SK-N-SH (cell line): ENCODE measurements around the gene SYNPO2. TPM values are rescaled to one million over a fixed set of nuclear protein-coding genes. Genes with fewer than 3 reads are reported as not detected.
"Not testable (repeated sequence)": the region's sequence is repeated elsewhere in the genome, so short reads cannot be mapped to it uniquely, and the experiment has no call there.

ENCODE experiments used
- CTCF ChIA-PET: fragments of 300-600, 350-600 bp; formaldehyde crosslinking; extraction: SDS; loops from one replicate; lab custom pipeline; 2021; lab: Yijun Ruan, JAX
- POLR2A ChIA-PET: fragments of 350-600 bp; sonication (Branson Sonifier 250); formaldehyde crosslinking; extraction: SDS; loops from one replicate; lab custom pipeline; 2020; ENCODE audit warnings: antibody characterized with exemption, inconsistent platforms; lab: Yijun Ruan, JAX
- DNase-seq: peaks from one replicate; pipeline ENCODE4 v3.0.0; 2012
- H2AFZ ChIP-seq: fragments of 200-600 bp; sonication (generic); 2 replicates; pipeline ENCODE4 v1.8.1; 2016; ENCODE audit warnings: antibody characterized with exemption, mild to moderate bottlenecking, low read depth
- H3F3A ChIP-seq: fragments of 200-600 bp; sonication (generic); replicated peaks from 2 replicates; pipeline ENCODE3; 2016; ENCODE audit warnings: antibody characterized with exemption, mild to moderate bottlenecking; ENCODE audit not compliant: insufficient read depth
- H3K27ac ChIP-seq, 2 experiments: fragments of 200-500 bp in 1 of 2; fragments of 200-600 bp in 1 of 2; sonication (Bioruptor generic) in 1 of 2; sonication (generic), shearing (Covaris generic) in 1 of 2; 2 replicates each; pipeline versions ENCODE4 v1.5.1 to v1.6.1; 2014 to 2016; ENCODE audit warnings: low read depth in 2 of 2, inconsistent platforms in 1 of 2, low read length in 1 of 2, mild to moderate bottlenecking in 1 of 2, mixed read lengths in 1 of 2
- H3K27me3 ChIP-seq: fragments of 200-600 bp; sonication (generic), shearing (Covaris generic); 2 replicates; pipeline ENCODE4 v1.6.1; 2016; ENCODE audit warnings: mixed run types; ENCODE audit not compliant: insufficient read depth
- H3K36me3 ChIP-seq, 2 experiments: fragments of 200-500 bp in 1 of 2; fragments of 200-600 bp in 1 of 2; sonication (Bioruptor generic) in 1 of 2; sonication (generic) in 1 of 2; replicated peaks in 1 of 2; 2 replicates each; pipeline versions ENCODE3 to v1.5.1; 2014 to 2016; ENCODE audit warnings: low read length in 1 of 2, mild to moderate bottlenecking in 1 of 2; ENCODE audit not compliant: insufficient read depth in 2 of 2, control insufficient read depth in 1 of 2
- H3K4me1 ChIP-seq, 2 experiments: fragments of 200-500 bp in 1 of 2; fragments of 200-600 bp in 1 of 2; sonication (Bioruptor generic) in 1 of 2; sonication (generic), shearing (Covaris generic) in 1 of 2; 2 replicates each; pipeline versions ENCODE4 v1.5.1 to v1.6.1; 2014 to 2016; ENCODE audit warnings: low read depth in 1 of 2, low read length in 1 of 2, mixed run types in 1 of 2; ENCODE audit not compliant: insufficient read depth in 2 of 2, control insufficient read depth in 1 of 2
- H3K4me2 ChIP-seq: fragments of 200-600 bp; sonication (generic), shearing (Covaris generic); 2 replicates; pipeline ENCODE4 v1.6.1; 2017; ENCODE audit warnings: mixed run types
- H3K4me3 ChIP-seq, 2 experiments: fragments of 200-500 bp in 1 of 2; fragments of 200-600 bp in 1 of 2; sonication (Bioruptor generic) in 1 of 2; sonication (generic), shearing (Covaris generic) in 1 of 2; 2 replicates each; pipeline versions ENCODE4 v1.5.1 to v1.8.1; 2014 to 2016; ENCODE audit warnings: low read depth in 2 of 2, inconsistent platforms in 1 of 2, low read length in 1 of 2, mild to moderate bottlenecking in 1 of 2, mixed read lengths in 1 of 2, moderate library complexity in 1 of 2
- H3K79me2 ChIP-seq: fragments of 200-600 bp; sonication (generic); 2 replicates; pipeline ENCODE4 v1.8.1; 2017; ENCODE audit warnings: mild to moderate bottlenecking; ENCODE audit not compliant: insufficient read depth
- H3K9ac ChIP-seq: fragments of 200-600 bp; sonication (generic); 2 replicates; pipeline ENCODE4 v1.6.1; 2017; ENCODE audit warnings: mixed run types
- H3K9me2 ChIP-seq: fragments of 200-600 bp; sonication (generic); 2 replicates; pipeline ENCODE4 v1.6.1; 2017; ENCODE audit warnings: mixed run types
- H3K9me3 ChIP-seq: fragments of 200-600 bp; sonication (generic); 2 replicates; pipeline ENCODE4 v1.6.1; 2017; ENCODE audit warnings: mixed run types, mild to moderate bottlenecking, moderate library complexity
- H4K20me1 ChIP-seq: fragments of 200-600 bp; sonication (generic); 2 replicates; pipeline ENCODE4 v1.6.1; 2017; ENCODE audit warnings: mild to moderate bottlenecking, mixed run types; ENCODE audit not compliant: insufficient read depth
- CHD2 ChIP-seq: fragments of 150-350 bp; IDR thresholded peaks from 2 replicates; pipeline ENCODE4 v1.6.1; 2018; ENCODE audit warnings: low read length; ENCODE audit not compliant: partially characterized antibody
- CTCF ChIP-seq: fragments of 200-600 bp; sonication (generic); IDR thresholded peaks from 2 replicates; pipeline ENCODE4 v1.6.1; 2017; ENCODE audit warnings: antibody characterized with exemption, mild to moderate bottlenecking, moderate library complexity
- FOXJ3 ChIP-seq: sonication (generic); formaldehyde crosslinking; IDR thresholded peaks from 2 replicates; pipeline ENCODE4 v1.5.1; 2020; ENCODE audit warnings: mild to moderate bottlenecking, missing genetic modification reagents
- FOXM1 ChIP-seq: IDR thresholded peaks from 2 replicates; pipeline ENCODE4 v1.4.0; 2012; ENCODE audit warnings: low read depth, mild to moderate bottlenecking
- GATA2 ChIP-seq: sonication (generic); formaldehyde crosslinking; IDR thresholded peaks from 2 replicates; pipeline ENCODE4 v1.5.0; 2020; ENCODE audit warnings: mild to moderate bottlenecking, missing genetic modification reagents
- IRF3 ChIP-seq: fragments of 150-350 bp; IDR thresholded peaks from 2 replicates; pipeline ENCODE4 v1.6.1; 2016; ENCODE audit warnings: mild to moderate bottlenecking, low read depth, low read length
- NFIC ChIP-seq: IDR thresholded peaks from 2 replicates; pipeline ENCODE4 v1.4.0; 2012; ENCODE audit warnings: borderline replicate concordance
- NRF1 ChIP-seq: IDR thresholded peaks from 2 replicates; pipeline ENCODE4 v1.6.1; 2012; ENCODE audit warnings: low read depth, mild to moderate bottlenecking, low read length
- RCOR1 ChIP-seq: fragments of 150-350 bp; IDR thresholded peaks from 2 replicates; pipeline ENCODE4 v1.6.1; 2017; ENCODE audit warnings: antibody characterized with exemption, low read length
- REST ChIP-seq: IDR thresholded peaks from 2 replicates; pipeline ENCODE4 v1.6.1; 2012; ENCODE audit warnings: mild to moderate bottlenecking, low read depth, low read length, moderate library complexity
- SIN3A ChIP-seq: IDR thresholded peaks from 2 replicates; pipeline ENCODE4 v1.6.1; 2012; ENCODE audit warnings: low read depth, mild to moderate bottlenecking, low read length, moderate library complexity, borderline replicate concordance
- TAF1 ChIP-seq: IDR thresholded peaks from 2 replicates; pipeline ENCODE4 v1.6.1; 2012; ENCODE audit warnings: low read depth, mild to moderate bottlenecking, low read length, moderate library complexity, borderline replicate concordance
- USF1 ChIP-seq: IDR thresholded peaks from 2 replicates; pipeline ENCODE4 v1.4.0; 2012; ENCODE audit warnings: low read depth, borderline replicate concordance
- USF2 ChIP-seq: fragments of 150-350 bp; IDR thresholded peaks from 2 replicates; pipeline ENCODE4 v1.6.1; 2017; ENCODE audit warnings: antibody characterized with exemption, low read length, low read depth, borderline replicate concordance
- YY1 ChIP-seq: IDR thresholded peaks from 2 replicates; pipeline ENCODE4 v1.4.0; 2012; ENCODE audit warnings: low read depth, mild to moderate bottlenecking
- WGBS: methylation state at CpG from one replicate; pipeline ENCODE4 v1.1.6; 2017; ENCODE audit warnings: low lambda C conversion rate; 5-methylcytosine and 5-hydroxymethylcytosine counted together
- polyA plus RNA-seq, 3 experiments: library from polyadenylated mRNA; depleted of rRNA; stranded (reverse); fragments of >200 nt; gene quantifications; 2 replicates each; pipeline ENCODE4 v1.2.3, GENCODE V29; 2012

The SYNPO2 gene
- polyA plus RNA-seq, 1 of the 3 experiments (the other 2 are of a cell fraction) = 7.2 TPM

GRCh38 chr4:119041951-119042560, 153.4 kb downstream of the SYNPO2 start (continued):
- TF ChIP-seq TAF1 (0 out of 2 replicates have a peak, but pooled peaks have one; percentile 10), FOXJ3 (CRISPR knock-in tag) (no peak), GATA2 (CRISPR knock-in tag) (no peak), SIN3A (no peak), CHD2 (no peak), REST (no peak), IRF3 (no peak), USF2 (no peak), YY1 (peak; percentile 69; the same call in 1 of the 2 replicates), FOXM1 (no peak), CTCF (peak; percentile 78)

- no peak overlapping the region for H3K4me2 ChIP-seq
- 92% methylated on average over 4 of the region's 4 CpGs for WGBS
- peaks cover 8% of the 10 kb centered on the region for H3F3A ChIP-seq
- H3K27ac ChIP-seq = no peak overlapping the region
- no peaks in the 10 kb centered on the region for H3K27me3 ChIP-seq
- no peak overlapping the region for H3K4me3 ChIP-seq
- peaks cover 6 to 13% of the 10 kb centered on the region in 2 experiments; a peak in 3 of 4 replicates for H3K4me1 ChIP-seq
- H3K9me2 ChIP-seq = no peaks in the 10 kb centered on the region
- H3K79me2 ChIP-seq = no peaks in the 10 kb centered on the region
- ChIA-PET CTCF (no interaction called here), POLR2A (no interaction called here)
- H3K9me3 ChIP-seq = no peaks in the 10 kb centered on the region
- no peak for DNase-seq
- H2AFZ ChIP-seq = no peak overlapping the region; the same call in 1 of the 2 replicates
- H3K36me3 ChIP-seq = no peaks in the 10 kb centered on the region
- TF ChIP-seq USF1 (no peak), NRF1 (no peak), NFIC (no peak), RCOR1 (no peak), CHD2 (no peak), FOXJ3 (CRISPR knock-in tag) (no peak)
- H3K9ac ChIP-seq = no peak overlapping the region
- no peaks in the 10 kb centered on the region for H4K20me1 ChIP-seq
These were observed 157.6 kb downstream of the SYNPO2 start for GRCh38 chr4:119046263-119046662.

GRCh38 chr4:119047059-119047458, 158.4 kb downstream of the SYNPO2 start:
- H3K27ac ChIP-seq, H2AFZ ChIP-seq, POLR2A ChIA-PET, H3K36me3 ChIP-seq, H3K9me3 ChIP-seq, H3F3A ChIP-seq, H3K4me1 ChIP-seq, H3K79me2 ChIP-seq, H3K27me3 ChIP-seq, H3K4me2 ChIP-seq, H4K20me1 ChIP-seq, H3K9ac ChIP-seq, H3K4me3 ChIP-seq, H3K9me2 ChIP-seq, DNase-seq: not testable (repeated sequence)
- 92% methylated on average over 5 of the region's 5 CpGs for WGBS
- CTCF ChIA-PET = interaction anchor here (1.0 kb wide), 1 partner anchor 243 kb away, joined by 3 read pairs; no protein-coding TSS in a partner anchor
